C4-2B (cell line): ENCODE measurements around the gene SCMH1.

Experiments
- H3K27ac ChIP-seq: fragments of 450-650 bp; 2 replicates; pipeline ENCODE4 v1.5.1; 2017
- CTCF ChIP-seq: fragments of 450-650 bp; conservative IDR thresholded peaks from 2 replicates; pipeline ENCODE4 v1.5.1; 2017; ENCODE audit warnings: mild to moderate bottlenecking
- ZFX ChIP-seq: fragments of 450-650 bp; IDR thresholded peaks from 2 replicates; pipeline ENCODE4 v1.6.1; 2017

The SCMH1 gene

GRCh38 chr1:41025979-41026819, 215.9 kb downstream of the SCMH1 start:
- no peak overlapping the region for H3K27ac ChIP-seq
- TF ChIP-seq CTCF (no peak), ZFX (no peak)

- H3K27ac ChIP-seq = no peak overlapping the region
- TF ChIP-seq ZFX = no peak
- no peak for TF ChIP-seq CTCF
Measured at GRCh38 chr1:41024953-41025352, 217.2 kb downstream of the SCMH1 start.

- TF ChIP-seq CTCF (no peak; the same call in 1 of the 2 replicates), ZFX (no peak)
- no peak overlapping the region for H3K27ac ChIP-seq
Measured at GRCh38 chr1:41023279-41023990, 218.7 kb downstream of the SCMH1 start.

GRCh38 chr1:41022424-41022823, 219.7 kb downstream of the SCMH1 start:
- no peak for TF ChIP-seq CTCF
- no peak for TF ChIP-seq ZFX

GRCh38 chr1:41021526-41022308, 220.4 kb downstream of the SCMH1 start, which contains the start of gene SLFNL1:
Gene SLFNL1 (minus strand): TSS chr1:41021725. CDS start chr1:41020660, 1,065 bp downstream.
- no peak for TF ChIP-seq CTCF
- no peak for TF ChIP-seq ZFX
- H3K27ac ChIP-seq = no peak within 1 kb of the TSS

More at GRCh38 chr1:41022424-41022823, 219.7 kb downstream of the SCMH1 start:
- H3K27ac ChIP-seq = no peak overlapping the region

GRCh38 chr1:41020654-41021053, 221.5 kb downstream of the SCMH1 start:
- TF ChIP-seq ZFX (no peak), CTCF (no peak)
- H3K27ac ChIP-seq = no peak overlapping the region
